H9 (cell line): Measurements from ENCODE around the gene ANKRD13C. TPM values are rescaled to one million over a fixed set of nuclear protein-coding genes. Genes with fewer than 3 reads are reported as not detected.

ENCODE experiments used
- DNase-seq: peaks from one replicate; pipeline ENCODE4 v3.0.0-alpha.2; 2017
- H2AFZ ChIP-seq: one replicate; pipeline ENCODE4 v1.6.1; 2013; ENCODE audit warnings: mild to moderate bottlenecking, low read length, control low read depth, moderate library complexity
- H2AK5ac ChIP-seq: 2 replicates; pipeline ENCODE4 v1.6.1; 2013; ENCODE audit warnings: low read length, control low read depth, mixed read lengths; ENCODE audit not compliant: insufficient read length
- H2BK120ac ChIP-seq: one replicate; pipeline ENCODE4 v1.6.1; 2013; ENCODE audit warnings: low read depth, mild to moderate bottlenecking, low read length, control low read depth, inconsistent platforms; ENCODE audit not compliant: poor library complexity, severe bottlenecking
- H2BK12ac ChIP-seq: 2 replicates; pipeline ENCODE4 v1.6.1; 2013; ENCODE audit warnings: low read length, control low read depth, mixed read lengths, low read depth; ENCODE audit not compliant: insufficient read length
- H2BK15ac ChIP-seq: 2 replicates; pipeline ENCODE4 v1.6.1; 2013; ENCODE audit warnings: low read depth, low read length, control low read depth
- H2BK20ac ChIP-seq: one replicate; pipeline ENCODE4 v1.6.1; 2013; ENCODE audit warnings: low read depth, mild to moderate bottlenecking, low read length, control low read depth, inconsistent platforms; ENCODE audit not compliant: poor library complexity, severe bottlenecking
- H2BK5ac ChIP-seq: 2 replicates; pipeline ENCODE4 v1.6.1; 2013; ENCODE audit warnings: low read length, control low read depth, mixed read lengths; ENCODE audit not compliant: insufficient read length
- H3K14ac ChIP-seq: 2 replicates; pipeline ENCODE4 v1.6.1; 2013; ENCODE audit warnings: low read length, control low read depth; ENCODE audit not compliant: insufficient read depth
- H3K18ac ChIP-seq: 2 replicates; pipeline ENCODE4 v1.6.1; 2013; ENCODE audit warnings: low read depth, mild to moderate bottlenecking, mixed read lengths, low read length, control low read depth; ENCODE audit not compliant: insufficient read length
- H3K23ac ChIP-seq: 2 replicates; pipeline ENCODE4 v1.6.1; 2013; ENCODE audit warnings: low read length, control low read depth, mixed read lengths, low read depth; ENCODE audit not compliant: insufficient read length
- H3K23me2 ChIP-seq: 2 replicates; pipeline ENCODE4 v1.6.1; 2013; ENCODE audit warnings: low read depth, mild to moderate bottlenecking, mixed read lengths, low read length, control low read depth; ENCODE audit not compliant: insufficient read length, poor library complexity, severe bottlenecking
- H3K27ac ChIP-seq: 2 replicates; pipeline ENCODE4 v1.5.1; 2013; ENCODE audit warnings: low read length, control low read depth, mixed read lengths, low read depth; ENCODE audit not compliant: insufficient read length
- H3K27me3 ChIP-seq: 2 replicates; pipeline ENCODE4 v1.6.1; 2013; ENCODE audit warnings: low read length, control low read depth, inconsistent platforms; ENCODE audit not compliant: insufficient read depth
- H3K4ac ChIP-seq: 2 replicates; pipeline ENCODE4 v1.6.1; 2013; ENCODE audit warnings: low read depth, mild to moderate bottlenecking, control low read depth, inconsistent platforms, low read length, moderate library complexity
- H3K4me1 ChIP-seq: 2 replicates; pipeline ENCODE4 v1.6.1; 2013; ENCODE audit warnings: low read length, control low read depth, inconsistent platforms; ENCODE audit not compliant: insufficient read depth
- H3K4me2 ChIP-seq: 2 replicates; pipeline ENCODE4 v1.6.1; 2013; ENCODE audit warnings: low read length, control low read depth, mixed read lengths; ENCODE audit not compliant: insufficient read length, insufficient read depth
- H3K56ac ChIP-seq: 2 replicates; pipeline ENCODE4 v1.6.1; 2013; ENCODE audit warnings: low read depth, mild to moderate bottlenecking, mixed read lengths, low read length, control low read depth; ENCODE audit not compliant: insufficient read length
- H3K79me1 ChIP-seq: 2 replicates; pipeline ENCODE4 v1.6.1; 2013; ENCODE audit warnings: low read depth, mild to moderate bottlenecking, moderate library complexity, low read length, control low read depth, inconsistent platforms; ENCODE audit not compliant: insufficient read depth, poor library complexity, severe bottlenecking
- H3K79me2 ChIP-seq: 2 replicates; pipeline ENCODE4 v1.6.1; 2013; ENCODE audit warnings: low read length, control low read depth, inconsistent platforms; ENCODE audit not compliant: insufficient read depth
- H3K9ac ChIP-seq: 2 replicates; pipeline ENCODE4 v1.6.1; 2013; ENCODE audit warnings: low read length, control low read depth, mixed read lengths; ENCODE audit not compliant: insufficient read length; ENCODE audit errors: extremely low read depth
- H3K9me3 ChIP-seq: one replicate; pipeline ENCODE4 v1.6.1; 2013; ENCODE audit warnings: low read depth, low read length, inconsistent platforms; ENCODE audit not compliant: control insufficient read depth
- H3T11ph ChIP-seq: one replicate; pipeline ENCODE4 v1.6.1; 2013; ENCODE audit warnings: mild to moderate bottlenecking, low read length, control low read depth, inconsistent platforms
- H4K20me1 ChIP-seq: one replicate; pipeline ENCODE4 v1.6.1; 2013; ENCODE audit not compliant: control insufficient read depth, insufficient read length, insufficient read depth
- H4K5ac ChIP-seq: 2 replicates; pipeline ENCODE4 v1.6.1; 2013; ENCODE audit warnings: low read depth, mild to moderate bottlenecking, mixed read lengths, low read length, control low read depth; ENCODE audit not compliant: insufficient read length
- H4K8ac ChIP-seq: replicated peaks from 2 replicates; pipeline ENCODE4 v1.6.1; 2013; ENCODE audit warnings: low read length, control low read depth, mixed read lengths, low read depth; ENCODE audit not compliant: insufficient read length
- H4K91ac ChIP-seq: 2 replicates; pipeline ENCODE4 v1.6.1; 2013; ENCODE audit warnings: low read depth, mild to moderate bottlenecking, moderate library complexity, mixed read lengths, low read length, control low read depth; ENCODE audit not compliant: insufficient read length
- H3K27ac Mint-ChIP-seq, 3 experiments: 2 replicates in 2 of 3; 3 replicates in 1 of 3; pipeline ENCODE4 v1.8.0; 2020 to 2021; ENCODE audit warnings: mixed read lengths in 3 of 3, mild to moderate bottlenecking in 1 of 3, moderate library complexity in 1 of 3
- H3K27me3 Mint-ChIP-seq: 2 replicates; pipeline ENCODE4 v1.8.0; 2021; ENCODE audit warnings: low read depth, mild to moderate bottlenecking, moderate library complexity, mixed read lengths
- H3K36me3 Mint-ChIP-seq, 3 experiments: 2 replicates in 2 of 3; 3 replicates in 1 of 3; pipeline ENCODE4 v1.8.0; 2020 to 2021; ENCODE audit warnings: low read depth in 3 of 3, mixed read lengths in 3 of 3; ENCODE audit not compliant: insufficient read depth in 1 of 3
- H3K4me1 Mint-ChIP-seq, 2 experiments: 2 replicates each; pipeline ENCODE4 v1.8.0; 2020; ENCODE audit warnings: mixed read lengths in 2 of 2
- H3K4me3 Mint-ChIP-seq, 2 experiments: 2 replicates in 1 of 2; 3 replicates in 1 of 2; pipeline ENCODE4 v1.8.0; 2020 to 2021; ENCODE audit warnings: mild to moderate bottlenecking in 2 of 2, mixed read lengths in 2 of 2, moderate library complexity in 1 of 2
- H3K9me3 Mint-ChIP-seq, 2 experiments: 2 replicates in 1 of 2; 3 replicates in 1 of 2; pipeline ENCODE4 v1.8.0; 2020; ENCODE audit warnings: mild to moderate bottlenecking in 2 of 2, mixed read lengths in 2 of 2, moderate library complexity in 1 of 2
- CTCF ChIP-seq: fragments of 200-600 bp; sonication (generic); conservative IDR thresholded peaks from 3 replicates; pipeline ENCODE4 v1.8.0; 2021; ENCODE audit warnings: antibody characterized with exemption, mild to moderate bottlenecking
- WGBS: extraction: QIAGEN DNeasy Blood & Tissue Kit; methylation state at CpG from one replicate; pipeline ENCODE4 v1.1.7; 2013; ENCODE audit warnings: missing lambda C conversion rate, low lambda C conversion rate, mixed read lengths; ENCODE audit not compliant: insufficient read length; ENCODE audit errors: extremely low coverage; 5-methylcytosine and 5-hydroxymethylcytosine counted together
- total RNA-seq: library from RNA; stranded (reverse); gene quantifications from 2 replicates; pipeline ENCODE4 v1.2.1, GENCODE V29; 2021

The ANKRD13C gene
- total RNA-seq, 1 experiment from 2014 or later: 19.7 TPM

GRCh38 chr1:70248729-70249128 lies 105.8 kb downstream of the ANKRD13C start:
- no peak overlapping the region for H3K9ac ChIP-seq
- no peak overlapping the region for H3K4ac ChIP-seq
- Mint-ChIP-seq H3K27ac (no peak overlapping the region), H3K4me3 (no peak overlapping the region), H3K4me1 (no peaks in the 10 kb centered on the region), H3K27me3 (no peaks in the 10 kb centered on the region), H3K36me3 (peaks cover 46 to 85% (median 76%) of the 10 kb centered on the region in 3 experiments; a peak in 6 of 7 replicates), H3K9me3 (no peaks in the 10 kb centered on the region)
- no peak overlapping the region for H4K8ac ChIP-seq
- no peak overlapping the region for H2BK12ac ChIP-seq
- H2BK120ac ChIP-seq: no peak overlapping the region
- H3K27ac ChIP-seq: no peak overlapping the region
- no peak overlapping the region for H3K18ac ChIP-seq
- WGBS: no CpG with 5 or more reads among the region's 4 CpGs
- no peak overlapping the region for H4K91ac ChIP-seq
- H3T11ph ChIP-seq: no peak overlapping the region
- no peak overlapping the region for H2BK5ac ChIP-seq
- H2BK20ac ChIP-seq: no peak overlapping the region
- no peaks in the 10 kb centered on the region for H4K20me1 ChIP-seq
- no peak overlapping the region for H4K5ac ChIP-seq
- no peak overlapping the region for H2BK15ac ChIP-seq
- TF ChIP-seq CTCF: no peak
- no peak overlapping the region for H3K14ac ChIP-seq
- no peaks in the 10 kb centered on the region for H3K79me1 ChIP-seq
- no peak overlapping the region for H2AFZ ChIP-seq
- H3K23ac ChIP-seq: no peak overlapping the region
- H2AK5ac ChIP-seq: no peak overlapping the region
- DNase-seq: no peak
- H3K56ac ChIP-seq: no peak overlapping the region
- H3K4me2 ChIP-seq: no peak overlapping the region
- no peaks in the 10 kb centered on the region for H3K23me2 ChIP-seq
- no peaks in the 10 kb centered on the region for H3K27me3 ChIP-seq
- H3K4me1 ChIP-seq: no peaks in the 10 kb centered on the region
- no peaks in the 10 kb centered on the region for H3K9me3 ChIP-seq
- H3K79me2 ChIP-seq: no peaks in the 10 kb centered on the region
